ENCODE measurements around the gene ITFG1.
"Not testable (repeated sequence)": the region's sequence is repeated elsewhere in the genome, so short reads cannot be mapped to it uniquely, and the experiment has no call there.

ITFG1 gene

DNA sequence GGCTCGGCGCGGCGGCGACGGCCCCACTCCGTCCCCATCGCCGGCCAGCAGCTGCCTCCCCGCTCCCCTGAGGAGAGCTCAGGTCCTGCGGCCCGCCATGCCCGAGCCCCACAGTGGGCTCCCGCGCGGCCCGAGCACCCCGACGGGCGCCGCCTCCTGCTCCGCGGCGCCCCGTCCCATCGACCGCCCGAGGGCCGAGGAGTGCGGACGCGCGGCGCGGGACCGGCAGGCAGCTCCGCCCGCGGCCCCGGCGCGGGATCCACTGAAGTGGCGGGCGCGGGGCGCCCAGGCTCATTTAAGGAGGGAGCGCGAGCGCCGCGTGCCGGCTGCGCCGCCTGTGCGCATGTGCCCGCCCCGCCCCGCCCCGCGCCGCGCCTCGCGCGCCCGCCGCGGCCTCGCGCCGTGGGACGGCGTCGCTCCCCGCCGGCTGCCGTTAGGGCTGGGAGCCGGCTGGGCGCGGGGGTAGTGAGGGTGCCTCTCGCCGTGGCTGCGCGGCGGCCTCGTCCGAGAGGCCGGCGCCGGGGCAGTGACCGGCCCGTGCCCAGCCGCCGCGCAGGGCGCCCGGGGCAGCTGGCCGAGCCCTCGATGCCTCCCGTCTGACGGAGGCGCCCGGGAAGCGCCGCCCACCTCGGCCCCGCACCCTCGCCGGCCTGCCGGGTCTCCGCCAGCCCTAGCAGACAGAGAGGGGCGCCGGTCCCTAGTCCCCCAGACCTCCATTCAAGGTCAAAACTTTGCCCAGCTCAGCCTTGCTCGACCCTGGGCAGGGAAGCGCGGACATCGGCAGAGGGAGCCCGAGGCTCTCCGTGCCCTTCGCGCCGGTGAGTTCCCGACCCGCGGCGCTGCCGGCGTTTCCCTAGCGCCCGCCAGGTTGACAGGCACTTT, 316.9 kb downstream of the ITFG1 start, which contains the start of gene NETO2:
NETO2 (minus strand) TSS at position 269 of the 882 bp plus-strand sequence. CDS start 333 bp downstream, outside the sequence.
- peak; percentile 69 for DNase-seq

DNA sequence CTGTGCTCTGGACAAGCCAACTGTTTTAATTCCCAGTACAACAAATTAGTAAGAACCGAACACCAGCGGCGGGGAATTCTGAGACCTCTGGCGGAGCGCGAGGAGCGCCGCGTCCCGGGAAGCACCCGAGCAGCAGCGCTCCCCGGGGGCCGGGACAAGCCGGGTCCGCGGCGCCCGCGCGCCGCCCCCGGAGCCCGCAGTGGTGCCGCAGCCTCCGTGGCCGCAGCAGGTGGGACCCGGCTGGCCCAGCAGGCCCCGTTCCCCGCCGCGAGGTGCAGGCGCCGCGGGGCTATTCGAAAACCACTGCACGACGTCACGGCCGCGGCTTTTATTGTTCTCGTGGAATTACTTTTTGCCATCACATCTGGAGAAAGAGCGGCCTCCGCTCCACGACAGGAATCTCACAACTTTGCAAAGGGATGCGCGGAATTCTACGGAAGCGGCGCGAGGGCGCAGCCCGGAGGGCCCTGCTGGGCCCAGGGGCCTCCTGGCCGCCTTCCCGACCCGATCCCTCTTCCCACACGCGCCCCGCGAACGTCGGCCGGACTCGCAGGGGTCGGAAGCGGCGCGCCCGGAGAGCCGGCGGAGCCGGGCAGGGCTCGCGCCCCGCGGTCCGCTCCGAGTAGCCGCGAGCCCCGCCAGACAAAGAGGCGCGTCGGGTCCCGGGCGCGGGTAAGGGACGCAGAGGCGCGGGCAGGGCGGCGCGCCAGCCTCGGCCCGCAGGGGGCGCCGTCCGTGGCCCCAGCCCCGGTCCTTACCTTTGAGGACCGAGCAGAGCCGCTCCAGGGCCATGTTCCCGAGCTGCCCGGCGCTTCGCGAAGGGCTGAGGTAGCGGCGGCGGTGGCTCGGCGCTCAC, 317.8 kb downstream of the ITFG1 start:
- DNase-seq = peak; percentile 77

DNA sequence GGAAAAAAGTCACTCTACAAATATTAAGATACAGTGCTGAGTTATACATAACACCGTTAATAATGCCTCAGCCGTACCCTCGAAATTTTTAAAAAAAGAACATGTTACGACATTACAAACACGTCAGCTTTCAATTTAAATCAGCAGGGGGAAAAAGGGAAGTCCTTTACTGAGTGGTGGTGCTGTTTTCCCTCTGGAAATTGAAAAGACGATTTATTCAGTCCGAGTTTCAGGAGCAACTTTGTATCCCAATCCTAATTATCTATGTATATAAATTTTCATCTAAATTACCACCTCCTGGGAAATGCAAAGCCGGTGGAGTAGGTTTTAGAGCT, 318.4 kb downstream of the ITFG1 start:
- DNase-seq = no peak

DNA sequence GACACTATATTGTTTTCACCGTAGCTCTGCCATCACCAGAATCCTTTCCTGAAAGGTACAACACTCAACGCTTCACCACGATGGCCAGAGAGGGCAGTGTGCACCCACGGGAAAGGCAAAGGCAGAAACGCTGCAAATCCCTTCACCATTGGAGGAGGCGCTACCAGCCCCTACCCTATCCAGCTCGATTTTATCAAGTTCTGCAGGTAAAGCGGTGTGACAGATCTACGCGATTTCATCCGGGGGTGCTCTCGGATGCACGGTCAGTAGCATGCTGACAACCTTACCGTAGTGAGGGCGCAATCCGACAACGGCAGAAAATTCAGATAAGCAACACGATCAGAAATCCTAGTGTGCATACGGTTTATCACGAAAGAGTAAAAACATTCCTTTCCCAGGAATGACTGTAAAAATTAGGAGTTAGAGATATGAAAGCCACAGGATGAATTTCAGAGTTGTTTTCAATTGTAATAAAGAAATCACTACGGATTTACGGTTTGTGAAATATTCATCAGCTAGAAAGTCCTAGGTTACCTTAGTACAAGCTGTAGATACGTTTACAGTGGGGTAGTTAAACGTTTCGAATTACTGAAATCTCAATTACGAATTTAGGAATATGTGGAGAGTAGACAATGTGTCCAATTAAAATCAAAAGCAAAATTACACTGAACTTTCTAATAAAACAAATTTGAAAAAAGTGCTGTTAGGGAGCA, 318.9 kb downstream of the ITFG1 start:
- DNase-seq = peak; percentile 90

DNA sequence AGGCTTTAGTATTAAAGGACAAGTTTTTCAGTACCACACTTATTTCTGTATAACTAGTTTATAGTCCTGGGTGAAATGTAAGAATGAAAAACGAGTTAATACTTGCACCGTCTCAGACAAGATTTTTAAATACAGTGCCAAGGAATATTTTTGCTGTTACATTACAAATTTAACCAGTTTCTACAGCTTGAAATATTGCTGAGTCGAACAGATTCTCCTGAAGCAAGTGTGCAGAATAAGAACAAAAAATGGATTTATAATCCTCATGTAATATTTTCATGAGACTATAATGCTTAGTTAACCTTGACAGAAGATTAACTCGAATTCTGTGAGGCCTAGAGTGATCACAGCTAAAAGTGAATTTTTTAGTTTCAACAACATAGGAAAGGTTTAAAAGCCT, 320.2 kb downstream of the ITFG1 start:
- no peak for DNase-seq

DNA sequence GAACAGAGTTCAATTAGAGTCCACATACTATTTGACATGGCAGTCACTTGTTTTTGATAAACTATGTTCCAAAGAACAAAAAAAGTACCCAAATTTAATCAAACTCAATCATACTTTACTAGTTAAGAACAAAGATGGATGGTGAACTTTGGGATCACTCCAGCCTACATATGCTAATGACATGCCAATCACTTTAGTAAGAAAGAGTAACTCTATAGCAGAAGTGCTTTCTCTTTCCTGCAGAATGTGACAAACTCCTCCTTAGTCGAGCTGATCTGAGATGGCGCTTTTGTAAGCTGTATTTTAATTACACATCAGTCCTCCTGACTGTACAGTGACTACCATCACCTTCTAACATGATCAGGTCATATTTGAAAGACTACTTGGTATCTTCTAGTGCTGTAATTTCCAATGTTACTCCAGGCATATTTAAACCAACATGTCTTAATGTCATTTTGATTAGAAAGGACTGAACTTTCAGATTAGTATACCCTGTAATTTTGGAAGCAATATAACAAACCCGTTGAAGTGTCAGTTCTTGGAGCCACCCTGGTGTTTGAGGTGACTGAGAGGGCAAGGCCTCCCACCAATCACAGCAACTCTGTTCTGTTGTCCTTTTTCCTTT, 321.2 kb downstream of the ITFG1 start:
- no peak for DNase-seq

DNA sequence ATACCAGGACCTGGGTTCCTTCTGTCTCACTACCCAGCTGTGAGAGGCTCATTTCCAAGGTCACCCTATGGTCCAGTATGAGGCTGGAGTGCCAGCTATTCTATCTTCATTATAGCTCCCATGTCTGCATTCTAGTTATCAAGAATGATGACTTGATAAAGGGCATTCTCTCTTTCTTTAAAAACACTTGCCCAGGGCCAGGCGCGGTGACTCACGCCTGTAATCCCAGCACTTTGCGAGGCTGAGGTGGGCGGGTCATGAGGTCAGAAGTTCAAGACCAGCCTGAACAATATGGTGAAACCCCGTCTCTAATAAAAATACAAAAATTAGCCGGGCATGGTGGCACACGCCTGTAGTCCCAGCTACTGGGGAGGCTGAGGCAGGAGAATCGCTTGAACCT, 322.9 kb downstream of the ITFG1 start:
- DNase-seq = not testable (repeated sequence)

DNA sequence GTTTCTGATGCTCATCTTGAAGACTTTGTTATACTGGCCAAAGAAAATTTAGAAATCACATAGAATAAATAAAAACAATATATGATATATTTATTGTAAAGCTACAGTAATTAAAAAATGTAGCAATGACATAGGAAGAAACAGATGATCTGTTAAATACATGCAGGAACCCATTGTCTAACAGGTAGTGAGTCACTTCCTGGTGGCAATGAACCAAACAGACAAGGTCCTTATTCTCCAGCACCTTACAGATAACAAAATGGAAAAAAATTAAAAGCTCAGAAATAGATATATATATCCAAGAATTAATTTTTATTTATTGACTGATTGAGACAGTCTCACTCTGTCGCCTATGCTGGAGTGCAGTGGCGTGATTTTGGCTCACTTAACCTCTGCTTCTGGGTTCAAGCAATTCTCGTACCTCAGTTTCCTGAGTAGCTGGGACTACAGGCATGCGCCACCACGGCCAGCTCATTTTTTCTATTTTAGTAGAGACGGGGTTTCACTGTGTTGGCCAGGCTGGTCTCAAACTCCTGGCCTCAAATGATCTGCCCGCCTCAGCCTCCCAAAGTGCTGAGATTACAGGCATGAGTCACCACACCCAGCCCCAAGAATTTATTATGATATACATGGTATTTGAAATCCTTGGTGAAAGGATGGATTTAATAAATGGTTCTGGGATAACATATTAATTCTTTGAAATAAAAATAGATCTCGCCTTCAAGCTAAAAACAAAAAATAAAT, 324.6 kb downstream of the ITFG1 start:
- no peak for DNase-seq

DNA sequence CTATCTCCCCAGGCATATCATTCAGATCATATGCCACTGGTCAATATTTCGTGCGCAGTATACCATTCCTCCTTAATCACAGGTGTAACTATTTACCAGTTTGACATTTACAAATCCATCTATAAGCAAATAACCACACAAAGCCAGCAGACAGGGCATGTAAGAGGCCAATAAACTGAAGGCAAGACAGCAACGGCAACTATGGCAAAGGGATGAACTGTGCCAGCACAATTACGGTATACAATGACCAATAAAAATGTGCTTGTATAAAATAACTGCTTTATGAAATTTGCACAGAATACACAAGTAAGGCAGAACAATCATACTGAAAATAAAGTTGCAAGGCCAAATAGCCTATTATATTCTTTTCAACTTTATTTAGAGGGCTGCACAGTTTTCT, 326.3 kb downstream of the ITFG1 start:
- no peak for DNase-seq

DNA sequence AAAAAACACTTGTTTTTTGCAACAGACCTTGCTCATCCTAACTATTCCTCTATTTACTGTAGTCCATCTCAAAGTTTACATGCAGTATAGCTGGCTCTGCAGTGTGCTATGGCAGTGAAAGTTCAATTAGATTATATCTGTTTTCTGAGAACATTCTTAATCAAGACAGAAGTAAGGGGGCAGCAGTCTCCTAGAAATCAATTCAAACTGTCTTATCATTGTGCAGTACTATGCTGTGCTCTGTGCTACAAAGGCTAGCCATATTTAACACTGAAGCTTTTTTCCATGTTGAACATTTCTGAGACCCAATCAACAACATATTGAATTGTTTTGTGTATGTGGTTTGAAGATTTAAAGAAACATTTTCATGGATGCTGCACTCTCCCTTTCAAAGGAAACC, 328.6 kb downstream of the ITFG1 start:
- no peak for DNase-seq

DNA sequence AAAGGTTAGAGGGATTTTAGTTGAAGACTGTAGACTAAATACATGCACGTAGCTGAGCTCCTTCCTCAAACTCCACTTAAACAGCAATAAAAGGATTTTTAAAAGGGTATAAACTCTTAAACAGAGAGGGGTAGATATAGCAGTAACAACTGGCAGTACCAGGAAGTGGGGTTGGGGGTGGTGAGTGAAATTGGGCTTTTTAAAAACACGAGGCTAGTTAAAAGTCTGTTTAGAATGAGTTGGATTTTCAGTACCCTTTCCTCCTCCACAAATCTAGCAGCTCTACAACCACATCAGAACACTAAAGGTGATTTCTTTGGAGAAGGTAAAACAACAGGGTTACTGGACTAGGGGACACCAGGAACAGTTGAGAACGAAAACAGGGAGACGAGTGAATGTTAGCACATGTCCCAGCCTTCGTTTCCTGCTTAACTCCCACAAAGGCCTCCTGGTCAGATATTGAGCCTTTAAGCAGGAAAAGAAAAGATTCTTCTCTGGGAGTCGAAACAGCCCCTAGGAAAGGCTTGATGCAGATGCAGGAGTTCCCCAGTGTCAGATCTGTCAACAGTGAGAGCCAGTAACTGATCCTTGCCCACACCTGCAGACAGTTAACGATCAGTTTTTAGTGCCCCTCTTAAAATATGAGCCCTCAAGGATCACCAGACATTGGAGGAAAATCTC, 331.0 kb downstream of the ITFG1 start:
- no peak for DNase-seq

DNA sequence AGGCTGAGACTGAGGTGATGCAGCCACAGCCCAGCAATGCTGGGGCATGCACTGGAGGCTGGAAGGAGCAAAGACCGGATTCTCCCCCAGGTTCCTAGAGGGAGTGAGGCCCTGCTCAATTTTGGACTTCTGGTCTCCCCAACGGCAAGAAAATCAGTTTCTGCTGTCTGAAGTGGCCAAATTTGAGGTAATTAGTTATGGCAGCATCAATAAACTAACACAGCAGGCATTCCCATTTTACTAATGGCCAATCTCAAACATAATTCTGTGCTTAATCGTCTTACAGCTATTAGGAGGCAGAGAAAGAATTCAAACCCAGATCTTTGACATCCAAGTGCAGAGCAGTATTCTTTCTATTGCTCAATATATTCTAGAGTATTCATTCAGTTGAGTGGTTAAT, 333.3 kb downstream of the ITFG1 start:
- DNase-seq = no peak

DNA sequence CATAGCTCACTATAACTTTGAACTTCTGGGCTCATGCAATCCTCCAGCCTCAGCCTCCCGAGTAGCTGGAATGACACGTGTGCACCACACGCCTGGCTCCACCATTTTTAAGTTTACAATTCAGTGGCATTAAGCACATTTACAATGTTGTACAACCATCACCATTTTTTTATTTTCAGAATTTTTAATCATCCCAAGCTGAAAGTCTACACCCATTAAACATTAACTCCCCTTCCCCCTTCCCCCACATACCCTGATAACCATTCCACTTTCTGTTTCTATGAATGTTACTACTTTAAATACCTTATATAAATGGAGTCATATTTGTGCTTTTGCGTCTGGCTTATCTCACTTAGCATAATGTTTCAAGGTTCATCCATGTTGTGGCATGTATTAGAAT, 335.1 kb downstream of the ITFG1 start:
- no peak for DNase-seq

DNA sequence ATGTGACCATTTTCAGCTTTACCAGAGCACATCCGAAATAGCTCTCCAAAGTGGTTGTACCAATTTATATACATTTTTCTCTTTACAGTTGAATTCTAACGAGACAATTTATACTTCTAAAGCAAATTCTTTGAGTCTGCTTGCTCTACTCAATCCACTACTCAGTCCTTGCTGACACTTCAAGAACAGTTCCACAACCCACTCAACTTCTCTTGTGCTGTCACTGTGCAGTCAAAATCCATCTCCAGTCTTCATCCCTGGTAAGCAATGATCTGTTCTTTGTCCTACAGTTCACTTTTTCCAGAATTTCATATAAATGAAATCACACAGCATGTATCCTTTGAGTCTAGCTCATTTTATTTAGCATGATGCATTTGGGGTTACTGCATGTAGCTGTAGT, 347.7 kb downstream of the ITFG1 start:
- no peak for DNase-seq

DNA sequence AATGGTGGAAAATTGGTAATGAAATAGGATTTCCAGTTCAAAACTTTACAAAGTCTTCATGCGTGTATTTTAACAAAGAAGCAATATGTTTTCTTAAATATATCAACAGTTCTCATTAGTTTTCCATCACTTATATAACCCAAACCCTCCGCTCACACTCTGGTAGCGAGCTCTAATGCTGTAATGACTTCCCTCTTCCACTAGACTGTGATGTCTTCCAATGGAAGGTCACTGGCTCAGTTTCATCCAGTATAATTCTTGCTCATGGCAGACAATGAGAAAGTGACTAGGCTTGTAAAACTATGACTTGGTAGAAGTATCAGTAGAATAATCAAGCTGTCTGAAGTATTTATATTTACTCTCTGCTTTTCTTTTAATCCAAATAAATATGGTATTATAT, 349.9 kb downstream of the ITFG1 start:
- no peak for DNase-seq

DNA sequence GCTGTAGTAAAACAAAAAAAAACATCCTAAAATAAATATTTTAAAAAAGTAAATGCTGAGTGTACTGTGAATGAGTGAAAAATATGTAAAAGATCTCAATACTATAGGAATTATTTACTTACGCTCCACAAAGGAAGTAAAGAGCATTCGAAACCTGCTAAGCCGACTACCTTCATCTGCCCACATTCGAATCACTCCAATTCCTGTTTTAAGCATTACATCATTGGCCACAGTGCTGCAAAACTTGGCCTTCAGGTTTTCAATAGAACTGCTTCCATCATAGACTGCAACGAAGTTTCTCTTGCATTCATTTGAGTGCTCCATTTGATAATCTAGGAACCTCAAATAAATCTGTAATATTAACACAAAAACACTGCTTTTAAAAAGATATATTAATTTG, 351.5 kb downstream of the ITFG1 start:
- DNase-seq = no peak

Measured in activated CD4-positive, alpha-beta T cell treated with anti-CD3 and anti-CD28 coated beads for 48 hours (primary cell).